Measurements from ENCODE around the gene ASTN2.

ASTN2 gene

DNA sequence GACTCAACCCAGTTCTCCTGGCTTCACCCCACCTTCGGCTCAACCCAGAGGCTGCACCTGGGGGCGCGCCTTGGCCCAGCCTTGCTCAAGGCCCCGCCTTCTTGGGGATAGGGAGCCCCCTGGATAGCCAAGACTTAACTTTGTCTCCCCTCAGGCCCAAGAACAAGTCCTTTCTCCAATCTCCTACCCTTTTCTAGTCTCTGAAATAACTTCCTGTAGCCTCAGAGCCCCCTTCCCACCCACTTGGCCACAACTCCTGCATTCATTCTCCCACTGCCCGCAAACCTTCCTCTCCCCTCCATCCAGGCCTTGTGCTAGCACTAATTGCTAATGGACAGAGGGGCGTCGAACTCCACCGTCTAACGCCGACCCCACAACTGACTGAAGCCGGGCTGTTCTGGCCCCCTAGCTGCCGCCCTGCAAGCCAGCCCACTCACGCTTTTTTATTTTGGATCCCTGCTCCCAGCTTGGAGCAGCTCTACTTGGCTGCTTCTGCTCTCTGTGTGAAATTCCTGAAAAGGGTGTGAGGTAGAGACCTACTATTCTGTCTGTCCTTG, 579 bp upstream of the ASTN2 start:
- DNase-seq (ENCODE audit: low spot score): no peak

DNA sequence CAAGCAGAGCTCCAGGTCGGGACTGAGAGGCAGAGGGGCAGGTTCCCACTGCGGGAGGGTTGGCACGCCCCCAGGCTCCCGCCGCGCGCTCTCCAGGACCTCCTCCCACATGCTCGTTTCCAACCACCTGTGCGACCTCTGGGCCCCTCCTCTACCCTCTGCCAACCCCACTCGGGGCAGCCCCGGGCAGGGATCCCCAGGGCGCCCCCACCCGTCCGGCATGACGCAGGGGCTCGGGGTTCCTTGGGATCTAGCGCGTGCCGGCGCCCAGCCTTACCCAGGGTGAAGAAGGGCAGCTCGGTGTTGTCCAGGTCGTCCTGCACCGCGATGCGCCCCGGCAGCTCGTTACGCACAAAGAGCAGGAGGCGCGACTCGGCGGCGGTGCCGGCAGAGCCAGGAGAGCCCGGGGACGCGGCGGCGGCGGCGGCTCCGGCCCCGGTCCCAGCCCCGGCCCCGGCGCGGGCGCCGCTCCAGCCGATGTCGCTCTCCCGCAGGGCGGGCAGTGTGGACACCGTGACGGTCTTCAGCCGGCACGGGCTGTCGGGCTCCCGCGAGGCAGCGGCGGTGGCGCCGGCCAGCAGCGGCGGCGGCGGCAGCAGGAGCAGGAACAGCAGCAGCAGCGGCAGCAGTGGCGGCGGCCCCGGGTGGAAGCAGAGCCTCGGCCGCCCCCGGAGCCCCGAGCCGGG, 494 bp downstream of the ASTN2 start:
- peak; percentile 15 for DNase-seq (ENCODE audit: low spot score)

DNA sequence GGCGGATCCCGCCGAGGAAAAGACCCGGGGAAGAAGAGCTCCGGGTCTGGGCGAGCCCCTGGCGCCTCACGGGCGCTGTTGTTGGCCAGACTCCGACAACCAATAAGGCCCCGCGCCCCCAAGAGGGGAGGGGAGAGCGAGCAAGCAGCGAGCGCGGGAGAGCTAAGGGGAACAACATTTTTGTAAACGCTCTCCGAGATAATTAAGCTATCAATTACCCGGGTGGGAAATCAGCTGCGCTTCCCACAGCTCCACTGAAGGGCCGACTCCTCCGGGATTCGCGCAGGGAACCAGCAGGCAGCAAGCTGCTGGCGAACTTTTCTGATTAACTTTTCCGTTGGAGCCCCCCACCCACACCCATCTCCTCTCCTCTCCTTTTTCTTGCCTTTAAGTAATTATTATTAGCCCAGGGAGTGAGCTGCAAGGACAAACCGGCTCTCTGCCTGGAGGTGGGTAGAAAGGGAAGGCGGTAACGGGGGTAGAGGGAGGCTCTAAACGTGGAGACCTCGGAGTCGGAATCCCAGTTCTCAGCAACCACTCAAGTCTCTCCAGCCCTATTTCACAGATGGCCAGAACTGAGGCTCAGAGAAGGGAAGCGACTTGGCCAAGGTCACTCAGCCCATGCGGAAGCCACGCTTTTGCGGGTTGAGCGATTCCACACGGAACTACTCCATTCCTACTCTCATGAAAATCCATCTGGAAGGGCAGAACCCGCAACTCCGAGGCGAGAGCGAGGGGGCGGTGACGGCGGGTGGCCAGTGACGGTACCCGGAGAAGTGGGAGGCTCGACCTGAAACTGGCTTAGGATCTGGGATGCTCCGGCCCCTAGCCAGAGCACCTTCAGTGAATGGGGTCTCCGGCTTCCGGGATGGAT, 1.3 kb downstream of the ASTN2 start:
- DNase-seq (ENCODE audit: low spot score): no peak

DNA sequence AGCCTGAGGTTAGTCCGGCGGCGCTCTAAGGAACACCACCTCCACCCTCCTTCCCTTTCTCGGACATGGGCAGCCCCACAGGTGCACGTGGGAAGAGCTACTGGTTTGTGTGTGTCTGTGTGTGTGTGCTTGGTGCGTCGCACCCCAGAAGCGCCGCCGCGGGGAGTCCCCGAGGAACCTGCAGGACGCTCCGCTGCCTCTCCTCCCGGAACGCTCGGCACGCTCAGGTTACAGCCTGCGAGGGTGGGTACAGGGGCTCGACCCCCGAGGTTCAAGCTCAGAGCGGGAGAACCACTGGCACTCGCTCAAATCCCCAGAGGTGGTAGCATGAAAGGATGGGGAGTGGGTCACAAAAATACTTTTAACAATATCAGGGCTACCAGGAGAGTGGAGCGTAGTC, 2.0 kb downstream of the ASTN2 start:
- no peak for DNase-seq (ENCODE audit: low spot score)

DNA sequence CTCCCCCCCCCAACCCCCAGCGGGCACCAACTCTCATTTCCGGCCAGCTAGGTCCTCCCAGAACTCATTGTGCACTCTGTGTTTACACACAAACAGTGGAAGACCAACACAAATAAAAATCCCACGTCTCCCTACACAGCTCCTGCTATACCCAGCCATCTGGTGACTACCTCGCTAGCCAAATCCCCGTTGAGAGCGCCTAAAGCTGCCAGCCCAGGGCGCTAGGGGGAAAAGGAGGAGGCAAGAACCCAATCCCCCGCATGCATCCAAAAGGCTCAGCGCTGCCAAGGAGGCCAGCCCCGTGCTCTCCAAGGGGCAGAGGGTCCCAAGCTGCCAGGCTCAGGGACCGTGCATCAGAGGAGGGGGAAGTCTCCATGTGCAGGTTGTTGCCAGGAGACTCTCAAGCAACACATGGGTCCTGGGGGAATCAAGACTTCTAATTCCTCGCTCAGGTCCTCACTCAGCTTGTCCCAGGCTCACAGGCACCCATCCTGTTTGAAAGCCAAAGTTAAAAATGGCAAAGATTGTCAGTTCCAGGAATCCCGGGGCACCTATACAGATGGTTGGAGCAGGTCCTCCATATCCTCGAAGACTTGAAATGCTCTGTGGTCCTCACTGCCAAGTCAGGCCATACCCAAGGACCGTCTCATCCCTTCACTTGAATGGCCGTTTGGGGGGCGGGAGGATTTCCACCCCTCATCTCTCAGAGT, 2.7 kb downstream of the ASTN2 start:
- no peak for DNase-seq (ENCODE audit: low spot score)

DNA sequence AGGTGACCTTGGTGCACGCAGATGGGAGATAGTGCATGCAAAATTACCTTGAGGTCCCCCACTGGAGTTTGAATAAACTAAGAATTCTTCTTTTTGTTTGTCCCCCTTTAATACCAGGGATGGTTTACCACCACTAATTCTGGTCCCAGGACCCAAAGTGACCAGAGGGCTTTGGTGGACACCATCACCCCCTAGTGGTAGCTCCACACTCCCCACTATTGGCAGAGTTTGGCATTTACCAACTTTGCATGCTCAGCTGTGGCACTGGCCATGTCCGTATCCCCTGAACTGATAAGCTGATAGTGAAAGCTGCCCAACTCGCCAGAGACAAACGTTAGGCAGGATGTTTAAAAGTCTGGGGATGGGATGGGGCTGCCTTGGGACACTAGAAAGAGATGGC, 3.3 kb downstream of the ASTN2 start:
- peak; percentile 38 for DNase-seq (ENCODE audit: low spot score)

DNA sequence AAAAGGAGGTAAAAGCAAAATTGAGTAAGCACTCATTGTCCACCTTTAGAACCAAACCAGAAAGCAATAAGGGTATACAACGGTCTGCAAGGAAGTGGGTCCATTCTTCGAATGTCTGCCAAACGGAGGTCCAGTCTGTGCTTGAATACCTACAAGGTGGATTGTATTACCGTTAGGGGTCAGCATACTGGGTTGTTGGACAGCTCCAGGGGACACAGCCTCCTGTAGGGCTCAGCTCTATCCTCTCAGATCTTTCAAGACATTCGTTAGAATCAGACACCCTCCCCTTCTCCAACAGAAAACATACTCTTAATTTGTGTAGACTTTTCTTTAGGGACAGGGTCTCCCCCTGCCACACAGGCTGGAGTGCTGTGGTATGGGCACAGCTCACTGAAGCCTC, 5.5 kb downstream of the ASTN2 start:
- no peak for DNase-seq (ENCODE audit: low spot score)

DNA sequence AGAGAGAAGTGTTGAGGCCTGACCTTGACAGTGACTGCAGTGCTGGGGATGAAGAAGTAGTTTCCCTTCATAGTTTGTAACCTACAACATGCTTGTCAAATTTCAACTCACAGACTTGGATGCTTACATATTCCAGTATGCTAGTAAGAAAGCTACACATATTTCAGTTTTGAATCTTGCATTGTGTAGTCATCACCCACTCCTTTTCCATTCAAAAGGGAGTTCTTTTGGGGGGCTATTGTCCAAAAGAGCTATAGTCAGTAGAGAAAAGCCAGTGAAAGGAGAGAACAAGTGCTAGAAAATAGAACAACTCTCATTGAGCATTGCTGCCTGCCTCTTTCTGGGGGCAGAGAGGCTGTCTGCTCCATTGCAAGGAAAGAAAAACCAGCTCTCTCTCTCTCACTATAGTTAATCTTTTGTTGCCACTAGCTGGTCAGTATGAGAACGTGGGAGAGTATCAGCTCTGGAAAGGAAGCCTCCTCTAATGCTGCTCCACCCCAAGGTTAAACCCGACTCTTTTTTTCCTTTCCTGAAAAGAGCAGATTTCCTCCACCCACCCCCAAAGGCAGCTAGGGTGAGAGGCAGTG, 7.3 kb downstream of the ASTN2 start:
- no peak for DNase-seq (ENCODE audit: low spot score)

DNA sequence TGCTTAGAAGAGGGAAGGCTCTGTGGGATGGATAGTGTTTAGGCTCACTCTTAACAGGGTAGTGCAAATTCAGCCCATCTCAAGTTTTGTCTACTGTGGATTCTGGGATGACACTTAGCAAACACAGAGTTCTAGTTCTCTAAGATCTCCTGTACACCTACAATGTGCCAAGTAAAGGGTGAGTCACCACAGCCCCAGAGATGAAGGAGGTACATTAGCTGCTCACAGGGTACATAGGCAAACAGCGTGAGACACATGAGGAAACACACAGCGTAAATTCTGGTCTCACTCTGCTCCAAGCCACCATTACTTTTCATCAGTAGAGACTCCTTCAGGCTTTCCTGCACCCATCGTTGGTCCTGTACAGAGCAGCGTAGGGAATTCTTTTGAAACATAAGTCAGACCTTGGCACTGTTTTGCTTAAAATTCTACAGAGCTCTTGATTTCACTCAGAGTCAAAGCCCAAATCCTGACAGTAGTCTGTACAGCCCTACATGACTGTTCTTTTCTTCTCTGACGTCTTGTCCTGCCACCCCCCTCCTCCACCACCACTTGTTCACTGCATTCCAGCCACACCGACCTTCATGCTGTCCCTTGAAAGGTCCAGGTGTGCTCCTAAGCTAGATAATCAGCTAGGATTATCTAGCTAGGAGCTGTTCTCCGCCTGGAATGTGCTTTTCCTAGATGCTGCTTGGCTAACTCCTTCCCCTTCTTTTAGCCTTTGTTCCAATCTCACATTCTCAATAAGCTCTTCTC, 8.7 kb downstream of the ASTN2 start:
- DNase-seq (ENCODE audit: low spot score): no peak

DNA sequence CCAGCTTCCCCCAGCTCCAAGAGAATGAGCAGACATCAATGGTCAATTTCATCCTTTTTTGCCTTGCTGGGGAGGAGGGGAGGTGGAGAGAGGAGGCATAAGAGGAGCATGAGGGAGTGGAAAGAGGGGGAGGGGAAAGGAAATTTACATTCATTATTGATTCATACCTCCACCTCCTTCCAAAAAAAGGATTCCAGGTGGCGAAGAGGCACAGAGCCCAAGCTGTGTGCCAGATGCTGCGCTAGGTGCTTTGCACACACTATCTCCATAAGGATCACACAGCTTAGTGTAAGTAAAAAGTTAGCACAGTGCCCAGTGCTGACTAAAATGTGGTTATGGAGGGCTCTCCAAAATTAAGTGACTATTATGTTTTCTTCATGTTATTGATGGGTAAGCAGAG, 11.0 kb downstream of the ASTN2 start:
- no peak for DNase-seq (ENCODE audit: low spot score)

DNA sequence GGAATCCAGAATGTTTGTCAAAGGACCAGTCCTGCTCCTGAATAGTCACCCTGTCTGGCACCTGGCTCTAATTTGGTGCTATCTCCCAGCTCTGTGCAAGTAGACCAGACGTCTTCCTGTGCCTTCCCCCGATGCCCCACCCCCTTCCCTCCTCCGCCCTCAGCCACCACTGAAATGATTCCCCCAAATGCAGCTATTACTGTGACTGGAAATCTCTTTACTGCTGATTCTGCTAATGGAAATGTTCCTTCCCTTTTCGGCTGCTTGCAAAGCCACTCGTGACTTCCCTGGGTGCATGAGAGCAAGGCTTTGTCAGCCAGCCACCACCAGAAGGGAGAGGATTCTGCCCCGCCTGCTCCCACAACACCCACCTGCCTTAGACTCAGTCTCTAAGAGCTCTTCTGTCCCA, 11.4 kb downstream of the ASTN2 start:
- no peak for DNase-seq (ENCODE audit: low spot score)

DNA sequence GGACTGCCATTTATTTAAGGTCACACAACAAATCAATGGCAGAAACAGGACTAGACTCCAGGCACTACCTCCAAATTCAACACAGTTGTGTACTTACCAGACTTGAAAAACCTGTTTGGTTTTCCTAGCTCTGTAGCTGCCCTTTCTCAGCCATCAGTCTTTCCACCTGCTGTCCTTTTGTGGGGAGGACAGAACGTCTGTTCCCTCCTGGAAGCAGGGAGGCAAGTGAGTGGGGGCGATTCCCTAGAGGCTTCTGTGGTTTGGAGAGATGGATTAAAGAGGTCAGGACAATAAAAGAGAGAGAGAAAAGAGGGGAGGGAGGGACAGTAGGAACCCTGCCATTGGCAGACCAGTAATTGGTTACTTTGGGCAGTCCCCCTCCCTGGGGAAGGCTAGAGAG, 14.7 kb downstream of the ASTN2 start:
- DNase-seq (ENCODE audit: low spot score): no peak

DNA sequence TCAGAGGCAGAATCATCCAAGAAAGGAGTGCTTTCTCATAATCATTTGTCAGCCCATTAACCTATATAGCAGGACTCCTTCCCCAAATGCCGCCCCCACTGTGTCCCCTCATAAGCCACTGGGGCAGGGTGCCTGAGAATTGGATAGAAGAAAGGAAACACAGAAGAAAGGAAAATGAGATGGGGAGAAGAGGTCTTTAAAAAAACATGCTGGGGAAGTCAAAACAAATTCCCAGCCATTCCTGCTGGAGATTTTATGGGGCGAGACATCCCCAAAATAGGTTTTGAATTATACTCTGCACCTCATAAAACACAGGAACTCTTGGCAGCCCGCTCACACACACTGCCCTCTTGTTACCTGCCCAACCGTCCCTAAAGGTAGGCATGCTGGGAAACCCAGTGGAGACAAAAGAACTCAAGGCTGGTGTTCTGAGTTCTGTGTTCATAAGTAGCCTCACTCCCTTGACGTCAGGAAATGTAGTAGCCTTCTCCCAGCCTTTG, 19.7 kb downstream of the ASTN2 start:
- DNase-seq (ENCODE audit: low spot score): no peak

DNA sequence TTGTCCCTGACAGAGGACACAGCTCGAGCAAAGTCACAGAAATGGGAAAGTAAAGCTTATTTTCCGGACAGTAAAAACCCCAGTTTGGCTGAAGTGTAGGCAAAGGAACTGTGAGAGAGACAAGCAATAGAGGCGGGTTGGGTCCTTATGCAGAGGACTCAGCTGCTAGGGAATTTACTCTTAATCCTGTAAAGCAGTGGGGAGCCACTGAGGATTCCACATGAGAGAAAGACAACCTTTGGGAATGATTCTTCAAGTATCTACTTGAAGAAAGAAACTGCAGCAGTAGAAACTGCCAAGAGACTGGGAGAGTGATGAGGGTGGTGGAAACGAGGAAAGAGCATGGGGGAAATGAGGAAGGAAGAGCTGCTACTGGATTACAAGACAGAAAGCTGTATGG, 20.2 kb downstream of the ASTN2 start:
- no peak for DNase-seq (ENCODE audit: low spot score)

DNA sequence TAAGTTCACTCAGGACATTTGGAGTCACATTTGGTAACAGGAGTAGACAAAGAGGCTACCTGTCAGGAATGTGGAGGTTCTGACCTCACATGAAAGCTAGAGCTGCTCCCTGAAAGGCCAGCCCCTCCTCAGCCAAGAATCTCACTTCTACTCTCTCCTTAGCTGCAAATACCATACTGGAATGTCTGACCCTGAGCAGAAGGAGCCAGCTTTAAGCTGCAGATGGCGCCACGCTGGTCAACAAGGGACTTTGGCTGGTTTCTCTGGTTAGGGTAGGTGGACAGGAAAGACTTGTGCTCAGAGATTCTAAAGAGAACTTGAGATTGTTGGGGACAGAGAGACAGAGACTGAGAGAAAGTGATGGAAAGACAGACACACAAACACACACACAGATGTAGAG, 21.9 kb downstream of the ASTN2 start:
- DNase-seq (ENCODE audit: low spot score): no peak

DNA sequence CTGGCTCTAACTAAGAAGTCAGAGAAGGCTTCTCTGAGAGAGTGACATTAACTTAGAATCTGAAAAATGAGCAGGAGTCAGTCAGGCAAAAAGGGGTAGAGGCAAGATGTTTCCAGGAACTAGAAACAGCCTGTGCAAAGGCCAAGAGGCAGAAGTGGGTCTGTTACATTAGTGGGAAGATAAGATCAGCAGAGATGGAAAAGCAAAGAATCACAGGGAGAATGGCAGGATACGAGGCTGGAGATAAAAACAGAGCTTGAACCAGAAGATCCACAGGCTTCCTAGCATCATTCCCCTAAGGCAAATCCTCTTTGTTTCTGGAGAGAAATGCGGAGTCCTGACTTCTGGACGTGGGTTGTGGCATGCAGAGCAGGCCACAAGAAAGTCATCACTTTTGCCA, 27.4 kb downstream of the ASTN2 start:
- DNase-seq (ENCODE audit: low spot score): no peak

DNA sequence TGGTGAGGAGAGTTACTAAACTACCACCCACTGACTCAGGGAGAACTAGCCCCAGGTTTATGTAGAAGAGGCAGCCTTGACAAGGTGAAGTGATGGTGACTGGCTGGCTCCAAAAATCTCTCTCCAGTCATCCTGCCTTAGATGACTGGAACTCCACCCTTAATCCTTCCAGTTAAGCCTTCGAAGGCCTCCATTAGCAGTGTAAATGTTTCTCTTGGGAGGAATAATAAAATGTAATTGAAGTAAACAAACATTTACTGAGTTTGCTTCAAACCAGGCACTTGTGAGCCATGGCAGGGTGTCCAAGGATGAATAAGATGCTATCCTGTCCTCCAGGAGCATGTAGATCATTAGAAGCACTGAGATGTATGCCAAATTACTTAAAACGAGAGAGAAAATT, 35.5 kb downstream of the ASTN2 start:
- DNase-seq (ENCODE audit: low spot score): no peak

DNA sequence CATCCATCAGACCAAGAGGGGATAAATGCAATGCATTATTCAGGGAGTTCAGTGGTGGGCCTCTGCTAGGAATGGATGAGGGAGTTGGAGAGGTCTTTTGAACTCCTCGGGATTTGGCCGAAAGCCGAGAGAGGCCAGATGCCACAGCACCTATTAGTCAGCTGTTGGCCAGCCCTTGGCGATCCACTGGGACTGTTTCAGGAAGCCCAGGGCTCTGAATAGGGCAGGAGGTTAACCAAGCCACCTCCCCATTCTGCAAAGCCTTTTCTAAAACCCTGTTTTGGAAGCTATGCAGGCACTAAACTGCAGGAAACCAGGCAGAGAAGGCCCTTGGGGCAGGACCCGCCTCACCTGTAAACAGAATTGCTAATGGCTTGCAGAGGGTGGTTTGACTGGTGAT, 37.8 kb downstream of the ASTN2 start:
- no peak for DNase-seq (ENCODE audit: low spot score)

DNA sequence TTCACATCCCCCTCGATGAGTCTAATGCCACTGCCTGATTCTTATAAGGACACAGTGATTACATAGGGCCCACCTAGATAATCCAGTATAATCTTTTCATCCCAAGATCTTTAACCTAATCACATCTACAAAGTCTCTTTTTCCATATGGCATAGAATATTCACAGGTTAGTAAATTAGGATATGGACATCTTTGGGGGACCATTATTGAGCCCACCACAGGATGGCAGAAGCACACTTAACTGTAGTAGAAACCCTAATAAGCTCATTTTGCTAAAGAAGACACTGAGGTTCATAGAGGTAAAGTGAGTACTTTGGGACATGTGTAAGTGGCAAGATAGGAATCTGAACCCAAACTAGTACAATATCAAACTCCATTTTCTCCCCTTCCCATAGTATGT, 38.9 kb downstream of the ASTN2 start:
- DNase-seq (ENCODE audit: low spot score): no peak

DNA sequence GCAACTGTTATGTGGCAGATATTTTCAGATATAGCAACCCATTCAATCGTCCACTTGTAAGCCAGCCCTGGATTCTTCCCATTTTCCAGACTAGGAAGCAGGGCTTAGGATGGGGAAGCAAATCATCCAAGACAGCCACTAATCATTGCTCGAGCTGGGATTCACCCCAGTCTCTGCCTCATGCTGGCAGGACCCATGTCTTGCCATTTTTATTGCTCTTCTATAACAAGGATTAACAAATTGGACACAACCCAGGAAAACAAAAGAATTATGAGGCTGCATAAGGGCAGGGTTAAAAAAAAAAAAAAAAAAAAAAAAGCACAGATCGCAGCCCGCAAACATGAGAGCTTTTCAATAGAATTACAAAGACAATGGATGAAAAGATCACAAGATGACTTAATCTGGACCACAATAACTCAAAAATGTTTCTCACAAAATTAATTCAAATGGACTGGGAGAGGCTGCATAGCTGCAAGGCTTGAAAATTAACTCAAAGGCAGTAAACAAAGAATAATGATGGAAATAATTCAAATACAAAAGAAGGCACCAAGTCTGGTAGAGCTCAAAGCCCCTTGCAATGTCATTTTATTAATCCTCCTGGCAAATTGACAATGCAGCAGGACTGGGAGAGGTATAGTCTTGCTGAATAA, 40.7 kb downstream of the ASTN2 start:
- no peak for DNase-seq (ENCODE audit: low spot score)

DNA sequence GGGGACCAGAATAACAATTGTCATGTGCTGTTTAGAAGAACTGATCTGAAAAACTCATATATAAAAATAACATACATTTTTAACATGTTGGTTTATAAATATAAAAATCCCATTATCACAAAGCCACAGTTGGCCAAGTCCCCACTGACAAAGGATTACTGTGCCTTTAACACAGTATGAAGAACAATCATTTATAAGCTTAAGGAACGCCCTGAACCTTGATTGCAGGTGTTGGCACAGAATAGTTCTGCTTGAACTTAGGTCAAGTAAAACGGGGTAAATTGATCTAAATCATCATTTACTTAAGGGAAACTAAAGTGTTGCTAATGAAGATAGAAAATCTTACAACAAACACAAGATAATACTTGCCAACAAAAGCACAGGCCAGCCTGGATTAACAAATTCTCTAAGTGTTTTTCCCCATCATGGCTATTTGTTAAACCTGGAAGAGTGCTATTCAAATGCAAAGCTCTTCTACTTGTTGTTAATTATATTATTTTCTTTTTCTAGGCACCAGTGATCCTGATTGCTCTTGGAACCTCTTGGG, 46.1 kb downstream of the ASTN2 start:
- DNase-seq (ENCODE audit: low spot score): no peak

Measured in AG08395 (cell line).